Lung (tissue), 12 donors: ENCODE measurements around the gene TPPP2. TPM values are rescaled to one million over a fixed set of nuclear protein-coding genes. Genes with fewer than 3 reads are reported as not detected.

ENCODE experiments used
- ATAC-seq: fragments of 200-7000 bp; cut with Tn5 transposase; one replicate; pipeline ENCODE4 v1.9.1; 2020; ENCODE audit warnings: moderate number of reproducible peaks; ENCODE audit not compliant: insufficient read depth, low FRiP score
- DNase-seq, 3 donors: peaks; one replicate each; pipeline ENCODE4 v3.0.0-alpha.2; 2013 to 2017
- H3K27ac ChIP-seq, 2 donors: one replicate each; pipeline ENCODE4 v1.5.1; 2013; ENCODE audit warnings: mild to moderate bottlenecking in 2 of 2, moderate library complexity in 2 of 2, control low read depth in 1 of 2, inconsistent platforms in 1 of 2, low read depth in 1 of 2, low read length in 1 of 2
- H3K27me3 ChIP-seq, 3 donors: one replicate each; pipeline ENCODE4 v1.5.1; 2013; ENCODE audit warnings: low read length in 2 of 3; ENCODE audit not compliant: control insufficient read depth in 3 of 3, insufficient read depth in 3 of 3
- H3K36me3 ChIP-seq, 4 donors: one replicate each; pipeline ENCODE4 v1.5.1; 2013; ENCODE audit warnings: low read length in 4 of 4, mild to moderate bottlenecking in 1 of 4, moderate library complexity in 1 of 4; ENCODE audit not compliant: control insufficient read depth in 4 of 4, insufficient read depth in 4 of 4
- H3K4me1 ChIP-seq, 5 donors: one replicate each; pipeline ENCODE4 v1.5.1; 2013; ENCODE audit warnings: low read length in 5 of 5, mild to moderate bottlenecking in 2 of 5, moderate library complexity in 1 of 5; ENCODE audit not compliant: control insufficient read depth in 5 of 5, insufficient read depth in 5 of 5
- H3K4me3 ChIP-seq: one replicate; pipeline ENCODE4 v1.5.1; 2013; ENCODE audit warnings: mild to moderate bottlenecking, control low read depth, moderate library complexity
- H3K9ac ChIP-seq, 2 donors: one replicate each; pipeline ENCODE4 v1.5.1; 2013; ENCODE audit warnings: low read length in 2 of 2, control low read depth in 1 of 2; ENCODE audit not compliant: insufficient read depth in 1 of 2
- H3K9me3 ChIP-seq, 4 donors: one replicate each; pipeline ENCODE4 v1.5.1; 2013; ENCODE audit warnings: low read length in 3 of 4, mild to moderate bottlenecking in 1 of 4, moderate library complexity in 1 of 4; ENCODE audit not compliant: control insufficient read depth in 4 of 4, insufficient read depth in 3 of 4
- WGBS, 2 donors: extraction: QIAGEN DNeasy Blood & Tissue Kit; methylation state at CpG; one replicate each; pipeline ENCODE4 v1.1.7; 2013; 5-methylcytosine and 5-hydroxymethylcytosine counted together
- polyA plus RNA-seq, 2 donors: library from polyadenylated mRNA; stranded (reverse); fragments of 200-250 nt; gene quantifications; one replicate each; pipeline ENCODE4 v1.2.1, GENCODE V29; 2013
- total RNA-seq, 2 donors: library from RNA; depleted of rRNA in 1 of 2; stranded (reverse); fragments of >200 nt in 1 of 2; gene quantifications; one replicate each; pipeline ENCODE4 v1.2.1, GENCODE V29; 2014 to 2021
- TF ChIP-seq, protein P1 (sequence below): IDR thresholded peaks from 2 replicates; pipeline ENCODE4 v1.5.1; 2012; ENCODE audit warnings: mild to moderate bottlenecking; ENCODE audit errors: control extremely low read depth, extremely low read depth
- donor health status: control.
- donor health status: control.
- donor health status: Bipolar disorder and iron deficiency.
- donor health status: healthy.
- donor health status: DM: yes; HTN: yes; CAD: no.

TPPP2 gene
- total and polyA plus RNA-seq, 4 donors = 0.65 TPM; not detected in 3

DNA sequence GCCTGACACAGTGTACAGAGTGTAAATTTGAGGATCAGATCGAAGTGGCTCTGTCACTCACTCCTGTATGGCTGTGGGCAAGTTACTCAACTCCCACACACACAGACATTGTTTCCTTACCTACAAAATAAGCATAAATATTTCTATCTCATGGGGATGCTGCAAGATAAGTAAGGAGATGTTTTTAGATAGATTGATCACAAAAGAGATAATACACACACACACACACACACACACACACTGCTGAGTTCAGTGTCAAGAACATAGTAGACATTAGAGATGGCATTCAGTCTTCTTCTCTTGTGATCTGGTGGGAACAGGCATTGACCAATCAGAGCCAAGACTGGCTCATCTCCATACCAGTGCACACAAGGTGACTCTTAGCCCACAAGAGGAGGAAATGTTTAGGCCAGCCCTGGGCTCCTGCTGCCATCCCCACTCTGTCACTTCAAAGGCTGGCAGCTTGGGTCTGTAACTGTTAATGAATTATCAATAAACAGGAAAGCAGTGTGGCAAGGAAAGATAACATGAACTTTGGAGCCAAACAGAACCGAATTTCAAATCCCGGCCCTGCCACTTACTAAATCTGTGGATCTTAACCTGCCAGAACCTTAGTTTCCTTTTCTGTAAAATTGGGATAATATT is 24.2 kb downstream of the TPPP2 start:
- 55 to 72% methylated on average over 3 of the region's 3 CpGs for WGBS, 2 donors
- ATAC-seq (no peak), DNase-seq (no peak)
- H3K4me3 ChIP-seq = no peak overlapping the region
- TF ChIP-seq, protein P1, sequence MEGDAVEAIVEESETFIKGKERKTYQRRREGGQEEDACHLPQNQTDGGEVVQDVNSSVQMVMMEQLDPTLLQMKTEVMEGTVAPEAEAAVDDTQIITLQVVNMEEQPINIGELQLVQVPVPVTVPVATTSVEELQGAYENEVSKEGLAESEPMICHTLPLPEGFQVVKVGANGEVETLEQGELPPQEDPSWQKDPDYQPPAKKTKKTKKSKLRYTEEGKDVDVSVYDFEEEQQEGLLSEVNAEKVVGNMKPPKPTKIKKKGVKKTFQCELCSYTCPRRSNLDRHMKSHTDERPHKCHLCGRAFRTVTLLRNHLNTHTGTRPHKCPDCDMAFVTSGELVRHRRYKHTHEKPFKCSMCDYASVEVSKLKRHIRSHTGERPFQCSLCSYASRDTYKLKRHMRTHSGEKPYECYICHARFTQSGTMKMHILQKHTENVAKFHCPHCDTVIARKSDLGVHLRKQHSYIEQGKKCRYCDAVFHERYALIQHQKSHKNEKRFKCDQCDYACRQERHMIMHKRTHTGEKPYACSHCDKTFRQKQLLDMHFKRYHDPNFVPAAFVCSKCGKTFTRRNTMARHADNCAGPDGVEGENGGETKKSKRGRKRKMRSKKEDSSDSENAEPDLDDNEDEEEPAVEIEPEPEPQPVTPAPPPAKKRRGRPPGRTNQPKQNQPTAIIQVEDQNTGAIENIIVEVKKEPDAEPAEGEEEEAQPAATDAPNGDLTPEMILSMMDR = no peak
- no peak overlapping the region for H3K9ac ChIP-seq
- H3K36me3 ChIP-seq = no peaks in the 10 kb centered on the region
- no peaks in the 10 kb centered on the region for H3K9me3 ChIP-seq
- H3K4me1 ChIP-seq = peaks cover 0 to 5% (median 0%) of the 10 kb centered on the region in 5 donors
- H3K27ac ChIP-seq = no peak overlapping the region
- no peaks in the 10 kb centered on the region for H3K27me3 ChIP-seq

DNA sequence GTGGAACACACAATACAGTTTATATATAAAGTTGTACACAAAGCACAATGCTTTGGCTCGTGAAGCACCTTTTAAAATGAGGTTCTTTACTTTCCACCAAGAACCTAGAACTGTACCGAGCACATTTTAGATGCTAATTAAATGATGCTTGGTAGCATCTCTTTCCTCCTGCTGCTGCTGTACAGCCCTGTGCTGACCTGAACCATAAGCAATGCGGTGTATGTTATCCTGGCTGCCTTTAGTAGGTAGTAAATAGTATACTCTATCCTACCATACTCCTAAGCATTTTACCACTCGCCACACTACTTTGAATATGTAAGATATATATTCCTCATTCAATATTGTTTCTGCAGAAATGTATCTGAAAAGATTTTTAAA is 24.7 kb downstream of the TPPP2 start:
- H3K27me3 ChIP-seq = no peaks in the 10 kb centered on the region
- no peaks in the 10 kb centered on the region for H3K9me3 ChIP-seq
- 68 to 70% methylated on average over 4 of the region's 4 CpGs for WGBS, 2 donors
- TF ChIP-seq, protein P1 = no peak
- H3K36me3 ChIP-seq = no peaks in the 10 kb centered on the region
- H3K4me1 ChIP-seq = peaks cover 0 to 5% (median 0%) of the 10 kb centered on the region in 5 donors
- H3K9ac ChIP-seq = no peak overlapping the region
- H3K27ac ChIP-seq = no peak overlapping the region
- H3K4me3 ChIP-seq = no peak overlapping the region
- ATAC-seq (no peak), DNase-seq (no peak)

DNA sequence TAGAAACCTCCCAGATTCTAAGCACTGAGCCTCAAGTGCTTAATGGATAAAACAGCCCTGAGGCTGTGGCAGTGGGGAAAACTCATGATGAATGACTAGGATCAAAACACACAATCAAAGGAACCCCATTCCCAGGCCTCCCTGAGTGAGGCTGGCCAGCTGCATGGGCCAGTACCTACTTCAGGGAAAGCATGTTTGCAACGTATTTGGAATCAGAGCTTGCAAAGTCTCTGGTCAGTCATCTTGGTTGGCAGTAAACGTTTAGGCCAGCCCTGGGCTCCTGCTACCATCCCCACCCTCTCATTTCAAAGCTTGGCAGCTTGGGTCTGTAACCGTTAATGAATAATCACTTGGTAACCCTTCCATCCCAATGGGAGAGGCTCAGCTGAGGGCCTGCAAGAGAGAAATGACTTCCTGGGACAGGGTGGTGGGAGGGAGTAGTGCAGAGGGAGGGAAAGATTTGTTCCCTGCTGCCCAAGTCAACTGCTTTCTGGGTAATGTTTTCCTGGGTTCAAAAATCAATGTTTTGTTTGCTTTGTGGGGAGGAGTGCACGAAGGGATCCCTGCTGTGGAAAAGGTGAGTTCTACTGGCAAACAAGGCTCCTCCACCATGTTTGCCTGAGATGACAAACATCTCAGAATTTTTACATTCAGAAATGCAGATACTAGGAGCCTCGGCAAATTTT is 25.6 kb downstream of the TPPP2 start:
- H3K4me3 ChIP-seq = no peak overlapping the region
- DNase-seq (no peak), ATAC-seq (no peak)
- no peak overlapping the region for H3K27ac ChIP-seq
- TF ChIP-seq, protein P1 = no peak
- no peak overlapping the region for H3K9ac ChIP-seq
- 57 to 74% methylated on average over 5 of the region's 5 CpGs for WGBS, 2 donors
- no peaks in the 10 kb centered on the region for H3K27me3 ChIP-seq
- peaks cover 0 to 5% (median 0%) of the 10 kb centered on the region in 5 donors for H3K4me1 ChIP-seq
- no peaks in the 10 kb centered on the region for H3K9me3 ChIP-seq
- H3K36me3 ChIP-seq = no peaks in the 10 kb centered on the region
